Uterus (tissue), 4 donors: Measurements from ENCODE around the gene CCL1. TPM values are rescaled to one million over a fixed set of nuclear protein-coding genes. Genes with fewer than 3 reads are reported as not detected.

Experiments
- DNase-seq, 2 donors: peaks; one replicate each; pipeline ENCODE4 v3.0.0-alpha.2; 2019 to 2020
- H3K27ac ChIP-seq, 2 donors: fragments of 200-600 bp; sonication (generic); 1 replicate in 1 of 2; 2 replicates in 1 of 2; pipeline ENCODE4 v1.5.1; 2016 to 2018
- H3K27me3 ChIP-seq, 2 donors: fragments of 200-600 bp; sonication (generic); one replicate each; pipeline ENCODE4 v1.5.1; 2018 to 2019; ENCODE audit warnings: control low read depth in 1 of 2
- H3K36me3 ChIP-seq, 2 donors: fragments of 200-600 bp; sonication (generic); one replicate each; pipeline ENCODE4 v1.5.1; 2019; ENCODE audit warnings: control low read depth in 1 of 2
- H3K4me1 ChIP-seq, 2 donors: fragments of 200-600 bp; sonication (generic); one replicate each; pipeline ENCODE4 v1.5.1; 2018 to 2019; ENCODE audit warnings: control low read depth in 1 of 2
- H3K4me3 ChIP-seq, 2 donors: fragments of 200-600 bp; sonication (generic); 1 replicate in 1 of 2; 2 replicates in 1 of 2; pipeline ENCODE4 v1.5.1; 2018 to 2019; ENCODE audit warnings: mild to moderate bottlenecking in 1 of 2
- H3K9me3 ChIP-seq, 2 donors: fragments of 200-600 bp; sonication (generic); one replicate each; pipeline ENCODE4 v1.5.1; 2019; ENCODE audit warnings: control low read depth in 1 of 2
- POLR2A ChIP-seq, 2 donors: fragments of 450-650 bp; IDR thresholded peaks; one replicate each; pipeline ENCODE4 v1.6.1; 2016; ENCODE audit warnings: antibody characterized with exemption in 2 of 2, mild to moderate bottlenecking in 1 of 2, moderate library complexity in 1 of 2
- intact Hi-C: fragments of 100-400 bp; cut with DNase I; formaldehyde crosslinking; loops from one replicate; pipeline ENCODE4 v1.15.1; 2023; ENCODE audit warnings: low total_unique reads
- total RNA-seq, 4 donors: library from RNA; depleted of rRNA in 3 of 4; stranded (reverse); fragments of >200 nt in 3 of 4; gene quantifications; one replicate each; pipeline versions ENCODE4 v1.1.0 to v1.2.4, GENCODE V29; 2014 to 2023
- TF ChIP-seq, protein P1 (sequence below), 4 experiments: fragments of 200-600 bp in 2 of 4; fragments of 450-650 bp in 2 of 4; sonication (generic) in 2 of 4; IDR thresholded peaks; one replicate each; pipeline ENCODE4 v1.5.1; 2016 to 2019; ENCODE audit warnings: antibody characterized with exemption in 4 of 4, mild to moderate bottlenecking in 2 of 4, moderate library complexity in 1 of 4
- donor health status: DM: yes; HTN: yes; CAD: no.

CCL1 gene
- total RNA-seq, 4 donors from 2014 or later: not detected

DNA sequence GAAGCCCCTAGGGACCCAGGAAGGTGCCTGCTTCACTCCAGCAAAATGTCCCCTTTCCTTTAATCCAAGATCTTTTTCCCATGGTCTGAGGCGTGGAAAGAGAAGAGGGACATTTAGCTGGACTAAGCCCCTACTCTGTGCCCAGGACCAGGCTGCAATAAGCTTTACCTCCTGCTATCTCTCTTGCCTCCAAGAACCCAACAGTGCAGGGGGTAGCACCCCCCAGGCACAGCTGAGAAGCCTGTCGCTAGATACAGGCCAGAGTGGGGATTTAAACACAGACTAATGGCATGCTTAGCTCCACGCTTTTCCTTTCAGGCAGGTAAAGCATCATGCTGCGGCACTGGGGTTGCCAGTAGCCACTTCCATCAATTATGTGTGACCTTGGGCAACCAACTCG, 24.5 kb upstream of the CCL1 start:
- no peak for DNase-seq
- Histone ChIP-seq H3K4me3 (no peak overlapping the region), H3K27ac (no peak overlapping the region), H3K36me3 (no peaks in the 10 kb centered on the region), H3K4me1 (no peaks in the 10 kb centered on the region), H3K27me3 (no peaks in the 10 kb centered on the region), H3K9me3 (no peaks in the 10 kb centered on the region)
- no peak for TF ChIP-seq POLR2A (IDR thresholded peaks at IDR 0.05)
- TF ChIP-seq, protein P1, sequence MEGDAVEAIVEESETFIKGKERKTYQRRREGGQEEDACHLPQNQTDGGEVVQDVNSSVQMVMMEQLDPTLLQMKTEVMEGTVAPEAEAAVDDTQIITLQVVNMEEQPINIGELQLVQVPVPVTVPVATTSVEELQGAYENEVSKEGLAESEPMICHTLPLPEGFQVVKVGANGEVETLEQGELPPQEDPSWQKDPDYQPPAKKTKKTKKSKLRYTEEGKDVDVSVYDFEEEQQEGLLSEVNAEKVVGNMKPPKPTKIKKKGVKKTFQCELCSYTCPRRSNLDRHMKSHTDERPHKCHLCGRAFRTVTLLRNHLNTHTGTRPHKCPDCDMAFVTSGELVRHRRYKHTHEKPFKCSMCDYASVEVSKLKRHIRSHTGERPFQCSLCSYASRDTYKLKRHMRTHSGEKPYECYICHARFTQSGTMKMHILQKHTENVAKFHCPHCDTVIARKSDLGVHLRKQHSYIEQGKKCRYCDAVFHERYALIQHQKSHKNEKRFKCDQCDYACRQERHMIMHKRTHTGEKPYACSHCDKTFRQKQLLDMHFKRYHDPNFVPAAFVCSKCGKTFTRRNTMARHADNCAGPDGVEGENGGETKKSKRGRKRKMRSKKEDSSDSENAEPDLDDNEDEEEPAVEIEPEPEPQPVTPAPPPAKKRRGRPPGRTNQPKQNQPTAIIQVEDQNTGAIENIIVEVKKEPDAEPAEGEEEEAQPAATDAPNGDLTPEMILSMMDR (IDR thresholded peaks at IDR 0.05): no peak
- intact Hi-C loops: no loop called here

DNA sequence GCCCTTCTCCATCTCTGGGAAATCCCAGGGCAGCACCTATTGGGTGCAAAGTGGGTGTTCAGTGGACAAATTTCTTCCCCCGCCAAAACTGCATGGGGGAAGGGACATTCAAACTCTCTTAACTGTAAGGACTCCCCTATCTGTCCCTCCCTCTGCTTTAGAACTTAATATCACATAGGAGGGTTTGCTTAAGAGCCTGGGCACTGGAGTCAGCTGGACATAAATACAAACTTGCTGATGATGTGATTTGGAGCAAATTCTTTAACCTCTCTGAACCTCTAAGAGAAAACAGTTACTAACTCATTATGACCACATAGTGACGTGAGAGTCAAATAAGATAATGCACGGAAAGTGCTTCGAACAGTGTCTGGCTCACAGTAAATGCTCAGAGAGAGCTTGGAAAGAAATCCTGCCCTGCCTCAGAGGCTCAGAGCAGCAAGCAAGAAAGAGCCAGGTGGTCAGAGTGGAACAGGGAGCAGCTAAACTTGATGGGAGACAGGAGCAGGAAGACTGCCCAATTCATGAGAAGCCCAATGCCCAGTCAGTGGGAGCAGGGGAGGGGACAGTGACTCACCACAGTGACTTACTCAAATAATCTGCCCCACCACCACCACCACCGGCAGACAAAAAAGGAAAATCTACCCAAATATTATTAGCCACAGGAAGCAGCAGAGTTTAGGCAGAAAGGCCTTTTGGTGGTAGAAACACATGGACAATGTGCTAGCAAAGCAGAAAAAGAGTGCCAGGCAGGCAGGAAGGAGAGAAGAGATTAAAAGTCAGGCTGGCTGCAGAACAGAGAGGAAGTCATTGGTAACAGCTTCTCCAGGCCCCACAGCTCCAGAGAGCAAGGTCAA, 23.9 kb upstream of the CCL1 start:
- H3K27ac ChIP-seq: no peak overlapping the region
- DNase-seq: no peak
- TF ChIP-seq, protein P1 (IDR thresholded peaks at IDR 0.05): no peak
- no peak for TF ChIP-seq POLR2A (IDR thresholded peaks at IDR 0.05)
- H3K4me1 ChIP-seq: no peaks in the 10 kb centered on the region
- no peaks in the 10 kb centered on the region for H3K9me3 ChIP-seq
- no peak overlapping the region for H3K4me3 ChIP-seq
- no peaks in the 10 kb centered on the region for H3K36me3 ChIP-seq
- no peaks in the 10 kb centered on the region for H3K27me3 ChIP-seq
- intact Hi-C loops: no loop called here

DNA sequence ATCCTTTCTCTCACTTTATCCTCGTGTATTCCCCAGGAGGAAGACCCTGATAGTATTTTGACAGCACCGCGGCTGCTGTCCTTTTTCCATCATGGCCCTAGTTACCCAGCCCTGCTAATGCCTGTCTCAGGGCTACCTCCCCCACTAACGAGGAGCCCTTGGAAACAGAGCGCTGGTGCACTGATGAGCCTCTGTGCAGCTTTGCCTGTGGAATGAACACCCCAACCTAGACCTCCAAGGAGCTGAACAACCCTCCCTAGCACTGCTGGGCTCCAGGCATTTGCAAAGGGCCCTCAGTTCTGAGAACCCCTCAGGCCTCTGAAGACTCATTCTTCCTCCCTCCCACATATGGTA, 23.3 kb upstream of the CCL1 start:
- Histone ChIP-seq H3K27ac (no peak overlapping the region), H3K36me3 (no peaks in the 10 kb centered on the region), H3K27me3 (no peaks in the 10 kb centered on the region), H3K4me1 (no peaks in the 10 kb centered on the region), H3K9me3 (no peaks in the 10 kb centered on the region), H3K4me3 (no peak overlapping the region)
- intact Hi-C loops: no loop called here
- no peak for DNase-seq
- TF ChIP-seq, protein P1 (IDR thresholded peaks at IDR 0.05): no peak
- no peak for TF ChIP-seq POLR2A (IDR thresholded peaks at IDR 0.05)

DNA sequence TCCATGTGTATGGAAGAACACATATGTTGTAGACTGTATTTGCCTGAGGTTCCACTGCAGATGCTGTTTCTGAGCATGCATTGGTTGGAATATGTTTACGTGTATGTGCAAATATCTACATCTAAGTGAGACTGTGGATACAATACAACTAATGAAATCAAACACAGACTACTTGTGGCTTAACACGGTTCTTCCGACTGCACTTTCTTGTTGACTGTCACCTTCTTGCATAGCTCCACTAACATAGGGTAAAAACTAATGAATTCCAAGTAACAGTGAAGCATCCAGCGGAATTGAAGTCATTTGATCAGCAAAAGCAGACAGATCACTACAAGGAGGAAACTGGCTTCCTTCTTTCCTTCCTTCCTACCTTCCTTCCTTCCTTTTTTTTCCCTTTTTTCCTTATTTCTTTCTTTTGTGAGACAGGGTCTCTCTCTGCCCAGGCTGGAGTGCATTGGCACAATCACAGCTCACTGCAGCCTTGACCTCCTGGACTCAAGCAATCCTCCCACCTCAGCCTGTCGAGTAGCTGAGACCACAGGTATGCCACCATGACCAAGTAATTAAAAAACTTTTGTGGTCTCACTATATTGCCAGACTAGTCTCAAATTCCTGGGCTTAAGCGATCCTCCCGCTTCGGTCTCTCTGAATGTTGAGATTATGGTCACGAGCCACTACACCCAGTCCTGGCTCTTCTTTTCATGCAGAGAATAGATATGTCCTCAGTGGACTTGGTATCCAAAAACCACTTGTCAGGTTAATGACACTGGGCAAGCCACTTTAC, 22.0 kb upstream of the CCL1 start:
- H3K27ac ChIP-seq: no peak overlapping the region
- no peak for DNase-seq
- no peak overlapping the region for H3K4me3 ChIP-seq
- intact Hi-C loops: no loop called here
- H3K36me3 ChIP-seq: no peaks in the 10 kb centered on the region
- no peaks in the 10 kb centered on the region for H3K27me3 ChIP-seq
- H3K9me3 ChIP-seq: no peaks in the 10 kb centered on the region
- H3K4me1 ChIP-seq: no peaks in the 10 kb centered on the region
- no peak for TF ChIP-seq POLR2A (IDR thresholded peaks at IDR 0.05)
- TF ChIP-seq, protein P1 (IDR thresholded peaks at IDR 0.05): no peak

DNA sequence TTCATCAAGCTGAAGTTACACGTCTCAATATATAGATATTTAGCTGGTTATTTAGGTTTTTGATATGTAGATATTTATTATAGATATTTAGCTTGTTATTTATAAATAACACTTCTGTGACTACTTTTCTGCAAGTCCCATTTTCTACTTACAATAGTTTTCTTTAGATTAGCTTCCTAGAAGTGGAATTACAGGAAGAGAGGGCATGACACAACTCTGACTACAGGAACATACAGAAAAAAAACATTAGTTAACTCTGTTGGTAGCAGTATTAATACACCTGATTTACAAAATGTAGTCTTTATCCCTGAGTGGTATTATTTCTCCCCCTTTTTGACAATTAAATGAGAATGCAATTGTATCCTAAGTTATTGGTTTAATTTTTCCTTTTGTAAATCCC, 21.2 kb upstream of the CCL1 start:
- H3K9me3 ChIP-seq: no peaks in the 10 kb centered on the region
- H3K4me3 ChIP-seq: no peak overlapping the region
- intact Hi-C loops: no loop called here
- TF ChIP-seq, protein P1 (IDR thresholded peaks at IDR 0.05): no peak
- TF ChIP-seq POLR2A (IDR thresholded peaks at IDR 0.05): no peak
- H3K27ac ChIP-seq: no peak overlapping the region
- no peaks in the 10 kb centered on the region for H3K36me3 ChIP-seq
- no peak for DNase-seq
- no peaks in the 10 kb centered on the region for H3K27me3 ChIP-seq
- no peaks in the 10 kb centered on the region for H3K4me1 ChIP-seq
